Motor neuron (in vitro differentiated cells): ENCODE data around the gene GNAO1. TPM values are rescaled to one million over a fixed set of nuclear protein-coding genes. Genes with fewer than 3 reads are reported as not detected.

ENCODE experiments used
- ATAC-seq, 8 experiments: fragments of 200-7000 bp; cut with Tn5 transposase; replicated peaks in 6 of 8; 2 replicates each; pipeline ENCODE4 v1.8.0; 2021; ENCODE audit warnings: mild to moderate bottlenecking in 8 of 8, moderate library complexity in 8 of 8
- H3K27ac ChIP-seq, 2 donors: fragments of 250-450 bp; sonication (Bioruptor Pico); 2 replicates each; pipeline ENCODE4 v1.9.0; 2021; ENCODE audit warnings: antibody characterized with exemption in 2 of 2, mild to moderate bottlenecking in 2 of 2, moderate library complexity in 1 of 2
- H3K4me1 ChIP-seq, 2 donors: fragments of 250-450 bp; sonication (Bioruptor Pico); replicated peaks in 1 of 2; 2 replicates each; pipeline ENCODE4 v1.6.1; 2021; ENCODE audit warnings: antibody characterized with exemption in 2 of 2, mild to moderate bottlenecking in 2 of 2, moderate library complexity in 1 of 2
- H3K4me3 ChIP-seq, 5 donors: fragments of 250-450 bp; sonication (Bioruptor Pico); 2 replicates each; pipeline ENCODE4 v1.9.0; 2021; ENCODE audit warnings: antibody characterized with exemption in 5 of 5, mild to moderate bottlenecking in 5 of 5, moderate library complexity in 4 of 5
- WGBS, 10 experiments: fragments of 450-650 bp; shearing (Covaris generic); methylation state at CpG; one replicate each; pipeline ENCODE4 v1.0.0; 2022; 5-methylcytosine and 5-hydroxymethylcytosine counted together
- in situ Hi-C, 9 experiments: fragments of 400-800 bp; cut with MboI; loops; one replicate each; pipeline ENCODE4 v1.15.0; 2021; ENCODE audit warnings: low sequenced_read_pairs in 9 of 9, low pct_unique_long_range_greater_than_20kb in 2 of 9; ENCODE audit not compliant: unreplicated experiment in 9 of 9
- total RNA-seq, 8 experiments: library from RNA; unstranded; fragments of 300-600 nt; gene quantifications; 2 replicates each; pipeline versions ENCODE4 v1.2.3 to v1.2.4, GENCODE V29; 2022

GNAO1 gene
- total RNA-seq, 8 experiments from 2014 or later = 1.5 to 80.7 (median 44.8) TPM

DNA sequence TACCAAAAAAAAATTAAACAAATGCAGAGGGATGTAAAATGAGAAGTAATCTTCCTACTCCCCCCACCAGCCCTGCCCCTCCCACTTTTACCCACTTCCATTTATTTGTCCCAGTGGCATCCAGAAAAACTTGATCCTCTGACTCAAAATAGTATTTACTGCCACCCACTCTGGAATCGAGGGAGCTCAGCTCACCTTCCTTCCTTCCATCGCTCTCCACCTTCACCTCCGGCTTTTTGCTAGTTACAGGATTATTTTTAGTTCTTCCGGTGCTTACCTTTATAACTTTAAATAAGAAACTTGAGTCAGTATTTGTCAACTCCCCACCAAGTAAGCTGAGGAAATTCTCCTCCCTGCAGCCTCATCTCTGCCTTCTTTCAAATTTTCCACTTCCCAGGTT lies 139.2 kb downstream of the GNAO1 start:
- no peak overlapping the region for H3K4me3 ChIP-seq
- no peaks in the 10 kb centered on the region for H3K4me1 ChIP-seq
- WGBS, 10 experiments = 40 to 100% (median 80%) methylated on average over 1 to 4 of the region's 4 CpGs; no CpG with 5 or more reads in 3 of the 10 experiments
- in situ Hi-C loops = no loop called here
- H3K27ac ChIP-seq = no peak overlapping the region
- no peak for ATAC-seq

- no peak overlapping the region for H3K27ac ChIP-seq
- H3K4me3 ChIP-seq = no peak overlapping the region
- no peaks in the 10 kb centered on the region for H3K4me1 ChIP-seq
- in situ Hi-C loops = no loop called here
- 50 to 100% (median 100%) methylated on average over 1 of the region's 11 CpGs; no CpG with 5 or more reads in 7 of the 10 experiments for WGBS, 10 experiments
- ATAC-seq = no peak
Measured at GRCh38 chr16:56331399-56331798, 140.1 kb downstream of the GNAO1 start.

DNA sequence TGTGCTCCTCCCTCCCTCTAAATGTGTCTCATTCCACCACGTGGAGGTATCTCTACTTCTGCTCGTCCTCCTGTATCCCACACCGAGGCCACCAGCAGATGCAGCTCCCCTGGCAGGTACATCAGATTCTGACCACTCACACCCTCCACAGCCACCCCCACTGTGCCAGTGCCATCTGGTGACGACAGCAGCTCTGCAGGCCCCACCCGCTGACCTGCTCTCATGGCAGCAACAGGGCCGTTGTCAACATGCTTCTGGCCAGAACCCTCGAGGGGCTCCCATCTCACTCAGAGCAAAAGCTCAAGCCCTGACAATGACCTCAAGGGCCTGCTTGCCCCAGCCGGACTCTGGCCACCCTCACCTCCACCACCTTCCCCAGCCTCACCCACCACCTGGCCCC lies 140.6 kb downstream of the GNAO1 start:
- no peak overlapping the region for H3K27ac ChIP-seq
- no peak for ATAC-seq
- in situ Hi-C loops = no loop called here
- 40 to 84% (median 65%) methylated on average over 2 to 4 of the region's 8 CpGs; no CpG with 5 or more reads in 7 of the 10 experiments for WGBS, 10 experiments
- H3K4me3 ChIP-seq = no peak overlapping the region
- no peaks in the 10 kb centered on the region for H3K4me1 ChIP-seq

DNA sequence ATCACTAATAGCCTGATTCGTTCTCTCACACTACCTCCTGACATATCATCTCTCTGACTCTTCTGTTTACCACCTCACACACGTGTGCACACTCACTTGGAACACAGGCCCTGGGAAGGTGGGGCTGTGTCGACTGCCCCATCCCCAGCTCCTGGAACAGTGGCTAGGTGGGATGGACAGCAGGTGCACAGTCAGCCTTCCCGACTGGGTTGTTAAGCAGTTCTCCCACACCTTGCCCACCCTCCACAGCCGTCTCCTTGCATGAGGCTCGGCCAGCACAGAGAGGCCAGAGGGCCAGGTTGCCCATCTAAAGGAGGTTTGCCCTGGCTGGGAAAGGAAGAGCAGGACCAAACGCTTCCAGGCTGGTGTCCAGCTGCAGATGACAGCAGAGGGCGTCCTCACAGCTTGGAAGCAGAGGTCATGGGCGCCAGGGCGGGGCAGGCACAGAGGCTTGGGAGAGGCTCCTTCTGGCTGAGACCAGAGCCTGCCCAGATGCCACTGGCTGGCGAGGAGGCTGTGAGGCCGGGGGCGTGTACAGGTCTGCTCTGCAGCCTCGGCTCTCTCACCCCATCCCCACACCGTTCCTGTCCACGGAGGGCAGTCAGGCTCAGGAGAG lies 141.3 kb downstream of the GNAO1 start:
- Histone ChIP-seq H3K4me3 (no peak overlapping the region), H3K27ac (no peak overlapping the region), H3K4me1 (no peaks in the 10 kb centered on the region)
- ATAC-seq = peak; percentile 71 to 99 (median 92)
- WGBS, 10 experiments = 0 to 100% (median 82%) methylated on average over 1 to 8 of the region's 16 CpGs; no CpG with 5 or more reads in 3 of the 10 experiments
- in situ Hi-C loops = no loop called here

GRCh38 chr16:56334761-56335160 lies 143.5 kb downstream of the GNAO1 start:
- in situ Hi-C loops = no loop called here
- Histone ChIP-seq H3K4me3 (no peak overlapping the region), H3K27ac (no peak overlapping the region), H3K4me1 (no peaks in the 10 kb centered on the region)
- ATAC-seq = no peak
- 50 to 100% (median 80%) methylated on average over 1 to 7 of the region's 9 CpGs; no CpG with 5 or more reads in 5 of the 10 experiments for WGBS, 10 experiments

DNA sequence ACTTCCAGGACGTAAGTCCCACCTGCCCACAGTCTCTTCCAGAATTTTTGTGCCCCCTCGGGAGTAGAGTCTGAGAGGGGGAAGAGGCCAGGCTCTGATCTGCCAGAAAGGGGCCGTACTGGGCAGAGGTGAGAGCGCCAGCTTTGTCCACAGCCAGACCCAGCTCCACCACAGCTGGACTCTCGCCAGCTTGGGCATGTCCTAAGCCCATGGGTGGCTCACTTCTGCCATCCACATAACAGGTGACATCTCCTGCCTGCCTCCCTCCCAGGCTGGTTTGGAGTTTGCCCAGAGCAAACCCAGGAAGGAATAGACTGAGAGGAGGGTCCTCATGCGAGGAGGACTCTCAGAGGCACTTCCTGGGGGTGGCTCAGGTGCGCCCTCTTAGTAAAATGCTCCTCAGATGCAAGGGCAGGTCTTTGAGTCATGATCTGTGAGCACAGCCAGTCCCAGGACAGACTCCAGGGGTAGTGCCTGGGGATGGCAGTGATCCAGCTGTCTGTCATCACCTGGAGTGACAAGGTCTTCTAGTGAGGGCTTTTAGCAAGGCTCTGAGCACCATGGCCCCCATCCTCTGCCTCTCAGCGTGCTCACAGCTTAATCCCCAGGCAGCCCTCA lies 144.9 kb downstream of the GNAO1 start:
- no peak for ATAC-seq
- no peak overlapping the region for H3K27ac ChIP-seq
- in situ Hi-C loops = no loop called here
- no peaks in the 10 kb centered on the region for H3K4me1 ChIP-seq
- H3K4me3 ChIP-seq = no peak overlapping the region
- WGBS, 10 experiments = 17 to 100% (median 78%) methylated on average over 1 to 2 of the region's 8 CpGs; no CpG with 5 or more reads in 4 of the 10 experiments

GRCh38 chr16:56336711-56337110 lies 145.4 kb downstream of the GNAO1 start:
- H3K4me1 ChIP-seq = no peaks in the 10 kb centered on the region
- H3K27ac ChIP-seq = no peak overlapping the region
- 80 to 100% (median 93%) methylated on average over 1 to 12 of the region's 21 CpGs; no CpG with 5 or more reads in 5 of the 10 experiments for WGBS, 10 experiments
- in situ Hi-C loops = no loop called here
- no peak for ATAC-seq
- H3K4me3 ChIP-seq = no peak overlapping the region

- H3K27ac ChIP-seq = no peak overlapping the region
- 80 to 100% (median 88%) methylated on average over 1 to 3 of the region's 11 CpGs; no CpG with 5 or more reads in 6 of the 10 experiments for WGBS, 10 experiments
- in situ Hi-C loops = no loop called here
- H3K4me3 ChIP-seq = no peak overlapping the region
- no peaks in the 10 kb centered on the region for H3K4me1 ChIP-seq
- no peak for ATAC-seq
Measured at GRCh38 chr16:56337131-56337857, 146.0 kb downstream of the GNAO1 start.

GRCh38 chr16:56337858-56338325 lies 146.6 kb downstream of the GNAO1 start:
- 0 to 100% (median 90%) methylated on average over 1 to 7 of the region's 11 CpGs; no CpG with 5 or more reads in 3 of the 10 experiments for WGBS, 10 experiments
- ATAC-seq = no peak
- in situ Hi-C loops = no loop called here
- Histone ChIP-seq H3K27ac (no peak overlapping the region), H3K4me1 (no peaks in the 10 kb centered on the region), H3K4me3 (no peak overlapping the region)

DNA sequence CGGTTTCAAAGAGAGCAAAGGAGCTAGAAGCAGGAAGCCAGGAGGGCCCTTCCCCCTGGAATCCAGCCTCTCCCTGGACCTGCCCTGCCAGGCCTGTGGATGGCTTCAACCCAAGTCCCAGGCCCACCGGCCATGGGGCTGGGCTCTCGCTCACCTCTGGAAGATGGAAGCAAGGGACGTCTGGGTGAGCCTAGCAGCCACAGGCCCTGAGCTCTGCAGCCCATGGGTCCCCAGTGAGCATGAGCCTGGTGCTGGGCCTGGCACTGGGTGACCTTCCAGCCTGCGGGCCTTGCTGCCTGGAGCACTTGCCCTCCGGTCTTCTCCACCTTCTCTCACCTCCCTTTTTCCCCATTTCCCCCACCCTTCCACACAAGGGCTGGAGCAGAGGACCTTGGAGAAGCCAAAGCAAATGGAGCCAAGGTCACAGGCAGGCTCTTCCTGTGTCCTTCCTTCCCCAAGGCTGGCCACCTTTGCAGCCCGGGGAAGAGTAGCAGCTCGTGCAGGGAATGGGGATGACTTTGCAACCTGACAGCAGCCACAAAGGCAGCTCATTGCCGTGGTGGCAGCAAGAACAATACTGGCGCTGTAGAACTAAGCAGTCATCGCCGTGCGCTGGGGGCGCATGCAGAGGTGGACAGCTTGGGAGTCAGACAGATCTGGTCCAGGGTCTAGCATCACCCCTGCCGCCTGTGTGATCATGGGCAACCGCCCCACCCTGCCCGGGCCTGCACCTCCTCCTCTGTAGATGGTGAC lies 147.5 kb downstream of the GNAO1 start:
- WGBS, 10 experiments = 80 to 100% (median 83%) methylated on average over 1 to 6 of the region's 17 CpGs; no CpG with 5 or more reads in 3 of the 10 experiments
- in situ Hi-C loops = no loop called here
- no peak overlapping the region for H3K27ac ChIP-seq
- ATAC-seq = no peak
- no peak overlapping the region for H3K4me3 ChIP-seq
- H3K4me1 ChIP-seq = no peaks in the 10 kb centered on the region

DNA sequence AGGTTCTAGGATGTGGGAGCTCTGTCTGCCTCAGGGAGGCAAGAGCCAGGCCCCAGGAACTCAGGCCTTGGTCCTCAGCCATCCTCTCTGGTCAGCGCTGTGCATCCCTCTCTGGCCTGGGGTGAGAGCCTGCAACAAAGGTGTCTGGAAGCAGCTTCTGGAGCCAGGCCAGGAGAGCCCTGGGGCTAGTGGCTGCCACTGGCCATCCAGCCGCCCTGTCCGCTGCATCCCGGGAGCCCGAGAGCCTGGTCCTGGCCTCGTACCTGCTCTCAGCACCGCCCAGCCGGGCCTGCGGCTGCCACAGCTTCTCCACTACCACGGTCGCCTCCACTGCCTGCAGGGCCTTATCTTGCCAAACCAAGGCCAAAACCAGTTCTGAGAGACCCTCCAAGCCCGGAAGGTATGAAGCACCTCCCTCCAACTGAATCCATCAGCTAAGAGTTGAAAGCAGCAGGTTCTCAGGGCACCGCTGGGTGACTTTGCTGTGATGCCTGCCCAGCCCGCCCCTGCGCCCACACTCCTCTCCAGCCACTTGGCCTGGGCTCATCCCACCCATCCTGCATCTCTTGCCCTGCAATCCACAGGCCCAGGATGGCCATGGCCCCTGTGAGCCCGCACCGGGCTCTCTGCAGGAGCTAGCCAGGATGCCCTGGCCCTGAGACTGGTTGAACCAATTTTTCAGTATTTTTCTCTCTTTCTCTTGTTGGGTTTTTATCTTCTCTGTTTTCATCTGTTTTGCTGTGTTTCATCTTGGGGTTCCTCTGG lies 148.3 kb downstream of the GNAO1 start:
- Histone ChIP-seq H3K4me1 (no peaks in the 10 kb centered on the region), H3K4me3 (no peak overlapping the region), H3K27ac (no peak overlapping the region)
- WGBS, 10 experiments = 71 to 100% (median 90%) methylated on average over 1 to 4 of the region's 17 CpGs; no CpG with 5 or more reads in 5 of the 10 experiments
- no peak for ATAC-seq
- in situ Hi-C loops = no loop called here

GRCh38 chr16:56340416-56340815 lies 149.1 kb downstream of the GNAO1 start:
- no peak for ATAC-seq
- in situ Hi-C loops = no loop called here
- WGBS, 10 experiments = 86 to 100% (median 93%) methylated on average over 3 to 6 of the region's 23 CpGs; no CpG with 5 or more reads in 7 of the 10 experiments
- no peaks in the 10 kb centered on the region for H3K4me1 ChIP-seq
- no peak overlapping the region for H3K27ac ChIP-seq
- H3K4me3 ChIP-seq = no peak overlapping the region
